GM12878 (cell line): ENCODE measurements around the gene TLCD3B. TPM values are rescaled to one million over a fixed set of nuclear protein-coding genes. Genes with fewer than 3 reads are reported as not detected.

Experiments used
- ATAC-seq: fragments of 200-7000 bp; cut with Tn5 transposase; 3 replicates; pipeline ENCODE4 v1.9.1; 2020; ENCODE audit warnings: mild to moderate bottlenecking, moderate library complexity
- BruUV-seq: library from RNA; stranded (reverse); fragments of 400-500 nt; replicated peaks from 2 replicates; lab custom pipeline; 2021; lab: Mats Ljungman, UMichigan
- CTCF ChIA-PET: fragments of 300-600 bp; sonication (Branson Sonifier 250); formaldehyde crosslinking; extraction: SDS; loops from one replicate; lab custom pipeline; 2021; ENCODE audit warnings: inconsistent platforms; lab: Yijun Ruan, JAX
- POLR2A ChIA-PET: fragments of 350-600 bp; formaldehyde crosslinking; extraction: SDS; loops from one replicate; lab custom pipeline; 2021; ENCODE audit warnings: inconsistent platforms; lab: Charles Lee
- RAD21 ChIA-PET: fragments of 300-600 bp; sonication (Branson Sonifier 250); formaldehyde crosslinking; loops from one replicate; lab custom pipeline; 2023; ENCODE audit warnings: antibody characterized with exemption; ENCODE audit not compliant: unreplicated experiment; lab: Charles Lee
- SMC1A ChIA-PET: fragments of 300-600 bp; sonication (Branson Sonifier 250); formaldehyde crosslinking; loops from one replicate; lab custom pipeline; 2023; ENCODE audit not compliant: unreplicated experiment, uncharacterized antibody; lab: Charles Lee
- DNase-seq: peaks from one replicate; pipeline ENCODE4 v3.0.0-alpha.2; 2011; ENCODE audit warnings: low read depth, low spot score
- FAIRE-seq: peaks from 3 replicates; lab custom pipeline; 2011; peaks lifted over from hg19 to GRCh38; lab: Jason Lieb, UNC
- H2AFZ ChIP-seq: 2 replicates; pipeline ENCODE4 v1.6.0; 2011; ENCODE audit warnings: low read depth, low read length, control low read depth; ENCODE audit not compliant: control insufficient read depth
- H3K27ac ChIP-seq: 2 replicates; pipeline ENCODE4 v1.5.1; 2011; ENCODE audit warnings: control low read depth; ENCODE audit not compliant: control insufficient read depth, insufficient read depth
- H3K27me3 ChIP-seq, 2 experiments: replicated peaks in 1 of 2; 2 replicates each; pipeline versions ENCODE4 v1.6.0 to v1.6.1; 2011; ENCODE audit warnings: low read length in 1 of 2; ENCODE audit not compliant: control insufficient read depth in 2 of 2, insufficient read depth in 2 of 2
- H3K36me3 ChIP-seq, 2 experiments: 2 replicates each; pipeline ENCODE4 v1.5.1; 2011; ENCODE audit warnings: low read length in 1 of 2; ENCODE audit not compliant: control insufficient read depth in 2 of 2, insufficient read depth in 2 of 2
- H3K4me1 ChIP-seq: 2 replicates; pipeline ENCODE4 v1.6.1; 2011; ENCODE audit warnings: mild to moderate bottlenecking, low read length, moderate library complexity, mixed read lengths; ENCODE audit not compliant: control insufficient read depth, insufficient read depth
- H3K4me2 ChIP-seq: 2 replicates; pipeline ENCODE4 v1.6.0; 2011; ENCODE audit warnings: control low read depth; ENCODE audit not compliant: control insufficient read depth, insufficient read depth
- H3K4me3 ChIP-seq: fragments of 200-600 bp; sonication (generic); 2 replicates; pipeline ENCODE4 v1.5.1; 2016
- H3K79me2 ChIP-seq: 2 replicates; pipeline ENCODE4 v1.6.0; 2011; ENCODE audit warnings: low read length; ENCODE audit not compliant: control insufficient read depth, insufficient read depth
- H3K9ac ChIP-seq: 2 replicates; pipeline ENCODE4 v1.8.0; 2011; ENCODE audit warnings: low read length, control low read depth, mixed read lengths; ENCODE audit not compliant: control insufficient read depth, insufficient read depth
- H3K9me3 ChIP-seq: replicated peaks from 3 replicates; pipeline ENCODE4 v1.5.1; 2011; ENCODE audit warnings: mild to moderate bottlenecking, low read length; ENCODE audit not compliant: control insufficient read depth, insufficient read depth
- H4K20me1 ChIP-seq: 2 replicates; pipeline ENCODE4 v1.6.0; 2011; ENCODE audit not compliant: control insufficient read depth, insufficient read depth
- EED ChIP-seq: sonication (generic); IDR thresholded peaks from 2 replicates; pipeline ENCODE4 v1.6.1; 2016; ENCODE audit warnings: antibody characterized with exemption, low read depth
- EZH2 ChIP-seq: IDR thresholded peaks from 2 replicates; pipeline ENCODE4 v1.6.1; 2012; ENCODE audit warnings: low read depth, mild to moderate bottlenecking, control low read depth, inconsistent platforms, low read length, borderline replicate concordance; ENCODE audit not compliant: control insufficient read depth
- HDGF ChIP-seq: fragments of 450-650 bp; IDR thresholded peaks from 2 replicates; pipeline ENCODE4 v1.6.1; 2016; ENCODE audit warnings: antibody characterized with exemption
- TCF3 ChIP-seq: IDR thresholded peaks from 2 replicates; pipeline ENCODE4 v1.6.1; 2012; ENCODE audit warnings: low read depth, mild to moderate bottlenecking, low read length, borderline replicate concordance; ENCODE audit not compliant: insufficient read depth
- WGBS: methylation state at CpG from one replicate; pipeline ENCODE4 v1.1.6; 2016; ENCODE audit warnings: low lambda C conversion rate; ENCODE audit not compliant: insufficient replicate concordance, insufficient coverage; ENCODE audit errors: missing lambda C conversion rate; 5-methylcytosine and 5-hydroxymethylcytosine counted together
- in situ Hi-C: fragments of 300-500 bp; cut with MboI; formaldehyde crosslinking; loops from 9 replicates; pipeline ENCODE4 v1.14.3; 2018; ENCODE audit warnings: mixed read lengths
- intact Hi-C: fragments of 100-400 bp; cut with micrococcal nuclease; formaldehyde crosslinking; loops from one replicate; pipeline ENCODE4 v1.14.2; 2022; ENCODE audit not compliant: unreplicated experiment
- polyA plus RNA-seq, 11 experiments: library from polyadenylated mRNA; depleted of rRNA in 4 of 11; unstranded in 6 of 11; stranded (reverse) in 5 of 11; fragments of >200 nt; fragmentation: Nextera tagmentation in 4 of 11; fragmentation: Illumina TruSeq in 1 of 11; extraction: Ambion mirVana in 4 of 11; extraction: Trizol in 1 of 11; gene quantifications; 1 replicate in 1 of 11; 2 replicates in 10 of 11; pipeline versions ENCODE4 v1.2.1 to v1.2.3, GENCODE V29; 2011 to 2016; ENCODE audit warnings: inconsistent platforms in 2 of 11, missing spikeins in 2 of 11, low read depth in 1 of 11
- total RNA-seq, 4 experiments: library from RNA; depleted of rRNA in 3 of 4; stranded (reverse); fragments of >200 nt in 3 of 4; fragmentation: Illumina TruSeq in 1 of 4; extraction: Trizol in 1 of 4; gene quantifications; 2 replicates each; pipeline versions ENCODE4 v1.2.1 to v1.2.3, GENCODE V29; 2013 to 2021
- TF ChIP-seq, protein P1 (sequence below): fragments of 450-650 bp; IDR thresholded peaks from 2 replicates; pipeline ENCODE4 v1.6.1; 2016; ENCODE audit warnings: mild to moderate bottlenecking
- TF ChIP-seq, protein P2 (sequence below): fragments of 450-650 bp; formaldehyde crosslinking; IDR thresholded peaks from 2 replicates; pipeline ENCODE4 v1.4.0; 2020; ENCODE audit warnings: mild to moderate bottlenecking, moderate library complexity
- TF ChIP-seq, protein P3 (sequence below): IDR thresholded peaks from 2 replicates; pipeline ENCODE4 v1.6.1; 2011; ENCODE audit warnings: borderline replicate concordance, low read depth, mild to moderate bottlenecking, moderate library complexity, low read length; ENCODE audit not compliant: insufficient read depth, poor library complexity, severe bottlenecking
- TF ChIP-seq, protein P4 (sequence below): fragments of 450-650 bp; IDR thresholded peaks from 2 replicates; pipeline ENCODE4 v1.6.1; 2017; ENCODE audit warnings: mild to moderate bottlenecking
- TF ChIP-seq, protein P5 (sequence below): fragments of 150-350 bp; IDR thresholded peaks from 2 replicates; pipeline ENCODE4 v1.6.1; 2014; ENCODE audit warnings: mild to moderate bottlenecking, low read depth, low read length

Gene TLCD3B
- total and polyA plus RNA-seq, 10 of the 15 experiments (the other 5 are each of a cell fraction or from before 2014, with no cell fraction given) = 0.05 to 0.51 (median 0.18) TPM; not detected in 4

DNA sequence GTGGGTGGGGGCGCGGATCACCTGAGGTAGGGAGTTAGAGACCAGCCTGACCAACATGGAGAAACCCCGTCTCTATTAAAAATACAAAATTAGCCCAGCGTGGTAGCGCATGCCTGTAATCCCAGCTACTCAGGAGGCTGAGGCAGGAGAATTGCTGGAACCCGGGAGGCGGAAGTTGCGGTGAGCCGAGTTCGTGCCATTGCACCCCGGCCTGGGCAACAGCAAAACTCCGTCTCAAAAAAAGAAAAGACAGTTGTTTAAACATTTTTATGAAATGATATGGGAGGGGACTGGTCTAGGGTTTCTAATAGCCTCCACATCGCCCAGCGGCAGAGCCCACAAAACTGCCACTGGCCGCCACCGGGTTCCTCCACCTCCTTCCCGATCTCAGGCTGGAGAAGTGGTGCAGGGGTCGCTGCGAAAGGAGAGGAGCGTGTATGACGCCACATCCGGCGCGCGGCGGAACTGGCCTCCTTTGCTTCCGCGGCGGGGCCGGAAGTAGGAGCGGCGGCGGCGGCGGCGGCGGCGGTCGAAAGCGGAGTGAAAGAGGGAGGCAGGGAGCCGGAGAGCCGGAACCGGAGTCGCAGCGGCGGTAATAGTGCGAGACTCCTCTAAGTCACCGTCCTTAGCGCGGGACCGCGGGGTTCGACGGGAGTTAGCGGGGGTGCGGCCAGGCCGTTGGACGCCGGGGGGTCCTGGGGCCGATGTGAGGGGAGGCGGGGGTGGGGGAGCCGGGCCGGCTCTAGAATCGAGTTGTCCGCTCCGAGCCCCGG lies 44.6 kb upstream of the TLCD3B start, which contains the start of gene PPP4C:
Gene PPP4C (plus strand): TSS at position 492 of the 773 bp plus-strand sequence. CDS start 384 bp downstream, outside the sequence.
- BruUV-seq = TSS peak; percentile 99
- no peaks in the 10 kb centered on the region for H3K9me3 ChIP-seq
- POLR2A ChIA-PET = interaction anchor here (0.6 to 3.8 kb wide), 6 partner anchors 10 to 502 kb away, joined by 3 to 35 read pairs (median 10); partner anchors contain the start of genes ALDOA, CORO1A, TBX6 and YPEL3
- no peaks in the 10 kb centered on the region for H3K27me3 ChIP-seq
- SMC1A ChIA-PET = interaction anchor here (1.0 to 1.1 kb wide), 5 partner anchors 14 to 44 kb away, joined by 3 to 10 read pairs (median 3); partner anchors contain the start of gene TBX6
- DNase-seq = no peak
- RAD21 ChIA-PET = interaction anchor here (3.2 kb wide), 1 partner anchor 16 kb away, joined by 10 read pairs; the partner anchor contains the start of gene TBX6
- 0 out of 2 replicates have a peak, but pooled peaks cover 2% of the 10 kb centered on the region for H4K20me1 ChIP-seq
- peak within 1 kb of the TSS; percentile 76 for H2AFZ ChIP-seq
- intact Hi-C loops (no loop called here), in situ Hi-C loops (loop anchor here (25.0 kb wide), 1 partner anchor 1812 kb away; no protein-coding TSS in a partner anchor)
- H3K4me2 ChIP-seq = peak within 1 kb of the TSS; percentile 98
- WGBS = under 1% methylated on average over 36 of the region's 67 CpGs
- FAIRE-seq = peak; percentile 79
- H3K36me3 ChIP-seq = peaks cover 6 to 7% of the 10 kb centered on the region in 2 experiments
- H3K4me1 ChIP-seq = peaks cover 10% of the 10 kb centered on the region
- peak within 1 kb of the TSS; percentile 92 for H3K4me3 ChIP-seq
- CTCF ChIA-PET = interaction anchor here (0.6 to 3.6 kb wide), 4 partner anchors 9 to 266 kb away, joined by 3 to 30 read pairs (median 6); partner anchors contain the start of genes ALDOA and TBX6
- peaks cover 40% of the 10 kb centered on the region for H3K79me2 ChIP-seq
- peak; percentile 90 for ATAC-seq
- H3K27ac ChIP-seq = peak within 1 kb of the TSS; percentile 84
- H3K9ac ChIP-seq = peak within 1 kb of the TSS; percentile 97
- TF ChIP-seq, protein P1, sequence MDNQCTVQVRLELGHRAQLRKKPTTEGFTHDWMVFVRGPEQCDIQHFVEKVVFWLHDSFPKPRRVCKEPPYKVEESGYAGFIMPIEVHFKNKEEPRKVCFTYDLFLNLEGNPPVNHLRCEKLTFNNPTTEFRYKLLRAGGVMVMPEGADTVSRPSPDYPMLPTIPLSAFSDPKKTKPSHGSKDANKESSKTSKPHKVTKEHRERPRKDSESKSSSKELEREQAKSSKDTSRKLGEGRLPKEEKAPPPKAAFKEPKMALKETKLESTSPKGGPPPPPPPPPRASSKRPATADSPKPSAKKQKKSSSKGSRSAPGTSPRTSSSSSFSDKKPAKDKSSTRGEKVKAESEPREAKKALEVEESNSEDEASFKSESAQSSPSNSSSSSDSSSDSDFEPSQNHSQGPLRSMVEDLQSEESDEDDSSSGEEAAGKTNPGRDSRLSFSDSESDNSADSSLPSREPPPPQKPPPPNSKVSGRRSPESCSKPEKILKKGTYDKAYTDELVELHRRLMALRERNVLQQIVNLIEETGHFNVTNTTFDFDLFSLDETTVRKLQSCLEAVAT = 0 out of 2 replicates have a peak, but pooled peaks have one; percentile 64
- TF ChIP-seq, protein P2, sequence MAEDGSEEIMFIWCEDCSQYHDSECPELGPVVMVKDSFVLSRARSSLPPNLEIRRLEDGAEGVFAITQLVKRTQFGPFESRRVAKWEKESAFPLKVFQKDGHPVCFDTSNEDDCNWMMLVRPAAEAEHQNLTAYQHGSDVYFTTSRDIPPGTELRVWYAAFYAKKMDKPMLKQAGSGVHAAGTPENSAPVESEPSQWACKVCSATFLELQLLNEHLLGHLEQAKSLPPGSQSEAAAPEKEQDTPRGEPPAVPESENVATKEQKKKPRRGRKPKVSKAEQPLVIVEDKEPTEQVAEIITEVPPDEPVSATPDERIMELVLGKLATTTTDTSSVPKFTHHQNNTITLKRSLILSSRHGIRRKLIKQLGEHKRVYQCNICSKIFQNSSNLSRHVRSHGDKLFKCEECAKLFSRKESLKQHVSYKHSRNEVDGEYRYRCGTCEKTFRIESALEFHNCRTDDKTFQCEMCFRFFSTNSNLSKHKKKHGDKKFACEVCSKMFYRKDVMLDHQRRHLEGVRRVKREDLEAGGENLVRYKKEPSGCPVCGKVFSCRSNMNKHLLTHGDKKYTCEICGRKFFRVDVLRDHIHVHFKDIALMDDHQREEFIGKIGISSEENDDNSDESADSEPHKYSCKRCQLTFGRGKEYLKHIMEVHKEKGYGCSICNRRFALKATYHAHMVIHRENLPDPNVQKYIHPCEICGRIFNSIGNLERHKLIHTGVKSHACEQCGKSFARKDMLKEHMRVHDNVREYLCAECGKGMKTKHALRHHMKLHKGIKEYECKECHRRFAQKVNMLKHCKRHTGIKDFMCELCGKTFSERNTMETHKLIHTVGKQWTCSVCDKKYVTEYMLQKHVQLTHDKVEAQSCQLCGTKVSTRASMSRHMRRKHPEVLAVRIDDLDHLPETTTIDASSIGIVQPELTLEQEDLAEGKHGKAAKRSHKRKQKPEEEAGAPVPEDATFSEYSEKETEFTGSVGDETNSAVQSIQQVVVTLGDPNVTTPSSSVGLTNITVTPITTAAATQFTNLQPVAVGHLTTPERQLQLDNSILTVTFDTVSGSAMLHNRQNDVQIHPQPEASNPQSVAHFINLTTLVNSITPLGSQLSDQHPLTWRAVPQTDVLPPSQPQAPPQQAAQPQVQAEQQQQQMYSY (CRISPR knock-in tag) = no peak
- TF ChIP-seq HDGF (no peak), TCF3 (0 out of 2 replicates have a peak, but pooled peaks have one; percentile 19), EED (no peak; the same call in 1 of the 2 replicates), EZH2 (no peak)
- TF ChIP-seq, protein P3, sequence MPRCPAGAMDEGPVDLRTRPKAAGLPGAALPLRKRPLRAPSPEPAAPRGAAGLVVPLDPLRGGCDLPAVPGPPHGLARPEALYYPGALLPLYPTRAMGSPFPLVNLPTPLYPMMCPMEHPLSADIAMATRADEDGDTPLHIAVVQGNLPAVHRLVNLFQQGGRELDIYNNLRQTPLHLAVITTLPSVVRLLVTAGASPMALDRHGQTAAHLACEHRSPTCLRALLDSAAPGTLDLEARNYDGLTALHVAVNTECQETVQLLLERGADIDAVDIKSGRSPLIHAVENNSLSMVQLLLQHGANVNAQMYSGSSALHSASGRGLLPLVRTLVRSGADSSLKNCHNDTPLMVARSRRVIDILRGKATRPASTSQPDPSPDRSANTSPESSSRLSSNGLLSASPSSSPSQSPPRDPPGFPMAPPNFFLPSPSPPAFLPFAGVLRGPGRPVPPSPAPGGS = peak; percentile 63
- TF ChIP-seq, protein P4, sequence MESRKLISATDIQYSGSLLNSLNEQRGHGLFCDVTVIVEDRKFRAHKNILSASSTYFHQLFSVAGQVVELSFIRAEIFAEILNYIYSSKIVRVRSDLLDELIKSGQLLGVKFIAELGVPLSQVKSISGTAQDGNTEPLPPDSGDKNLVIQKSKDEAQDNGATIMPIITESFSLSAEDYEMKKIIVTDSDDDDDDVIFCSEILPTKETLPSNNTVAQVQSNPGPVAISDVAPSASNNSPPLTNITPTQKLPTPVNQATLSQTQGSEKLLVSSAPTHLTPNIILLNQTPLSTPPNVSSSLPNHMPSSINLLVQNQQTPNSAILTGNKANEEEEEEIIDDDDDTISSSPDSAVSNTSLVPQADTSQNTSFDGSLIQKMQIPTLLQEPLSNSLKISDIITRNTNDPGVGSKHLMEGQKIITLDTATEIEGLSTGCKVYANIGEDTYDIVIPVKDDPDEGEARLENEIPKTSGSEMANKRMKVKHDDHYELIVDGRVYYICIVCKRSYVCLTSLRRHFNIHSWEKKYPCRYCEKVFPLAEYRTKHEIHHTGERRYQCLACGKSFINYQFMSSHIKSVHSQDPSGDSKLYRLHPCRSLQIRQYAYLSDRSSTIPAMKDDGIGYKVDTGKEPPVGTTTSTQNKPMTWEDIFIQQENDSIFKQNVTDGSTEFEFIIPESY = no peak
- TF ChIP-seq, protein P5, sequence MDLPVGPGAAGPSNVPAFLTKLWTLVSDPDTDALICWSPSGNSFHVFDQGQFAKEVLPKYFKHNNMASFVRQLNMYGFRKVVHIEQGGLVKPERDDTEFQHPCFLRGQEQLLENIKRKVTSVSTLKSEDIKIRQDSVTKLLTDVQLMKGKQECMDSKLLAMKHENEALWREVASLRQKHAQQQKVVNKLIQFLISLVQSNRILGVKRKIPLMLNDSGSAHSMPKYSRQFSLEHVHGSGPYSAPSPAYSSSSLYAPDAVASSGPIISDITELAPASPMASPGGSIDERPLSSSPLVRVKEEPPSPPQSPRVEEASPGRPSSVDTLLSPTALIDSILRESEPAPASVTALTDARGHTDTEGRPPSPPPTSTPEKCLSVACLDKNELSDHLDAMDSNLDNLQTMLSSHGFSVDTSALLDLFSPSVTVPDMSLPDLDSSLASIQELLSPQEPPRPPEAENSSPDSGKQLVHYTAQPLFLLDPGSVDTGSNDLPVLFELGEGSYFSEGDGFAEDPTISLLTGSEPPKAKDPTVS = no peak
